Measurements from ENCODE around the gene AKNA.
A peak's percentile ranks its signal among the peaks of the same experiment; 100 is the strongest.

AKNA gene

GRCh38 chr9:114299286-114300152 lies 88.3 kb downstream of the AKNA start:
- H3K36me3 Mint-ChIP-seq, result no peaks in the 10 kb centered on the region
- no peak for DNase-seq (ENCODE audit: low spot score in 2 of 2)
- ATAC-seq, result no peak
- H3K4me3 Mint-ChIP-seq, result no peak overlapping the region
- peaks cover 5% of the 10 kb centered on the region for H3K9me3 Mint-ChIP-seq
- no peak overlapping the region for H3K27ac Mint-ChIP-seq
- H3K4me1 Mint-ChIP-seq, result no peaks in the 10 kb centered on the region

- no peak overlapping the region for H3K4me3 Mint-ChIP-seq
- no peak overlapping the region for H3K27ac Mint-ChIP-seq
- DNase-seq (ENCODE audit: low spot score in 2 of 2) (no peak), ATAC-seq (no peak)
- H3K36me3 Mint-ChIP-seq, result no peaks in the 10 kb centered on the region
- H3K4me1 Mint-ChIP-seq, result peaks cover under 1% of the 10 kb centered on the region
- H3K9me3 Mint-ChIP-seq, result peaks cover 5% of the 10 kb centered on the region
Measured at GRCh38 chr9:114296338-114296737, 91.4 kb downstream of the AKNA start.

GRCh38 chr9:114294664-114295063 lies 93.1 kb downstream of the AKNA start:
- Mint-ChIP-seq H3K9me3 (peaks cover 5% of the 10 kb centered on the region), H3K4me3 (no peak overlapping the region), H3K4me1 (peaks cover 8% of the 10 kb centered on the region), H3K36me3 (no peaks in the 10 kb centered on the region), H3K27ac (no peak overlapping the region)
- ATAC-seq (no peak), DNase-seq (ENCODE audit: low spot score in 2 of 2) (no peak)

GRCh38 chr9:114291886-114292590 lies 95.7 kb downstream of the AKNA start:
- no peak overlapping the region for H3K27ac Mint-ChIP-seq
- H3K4me1 Mint-ChIP-seq, result peaks cover 8% of the 10 kb centered on the region
- ATAC-seq, result no peak
- H3K4me3 Mint-ChIP-seq, result no peak overlapping the region
- no peak for DNase-seq (ENCODE audit: low spot score in 2 of 2)
- peaks cover 5% of the 10 kb centered on the region for H3K9me3 Mint-ChIP-seq
- no peaks in the 10 kb centered on the region for H3K36me3 Mint-ChIP-seq

GRCh38 chr9:114291064-114291474 lies 96.7 kb downstream of the AKNA start:
- no peaks in the 10 kb centered on the region for H3K36me3 Mint-ChIP-seq
- H3K9me3 Mint-ChIP-seq, result peaks cover 5% of the 10 kb centered on the region
- DNase-seq (ENCODE audit: low spot score in 2 of 2) (peak; percentile 67 to 87), ATAC-seq (peak; percentile 27)
- H3K27ac Mint-ChIP-seq, result peak overlapping the region; percentile 46
- H3K4me3 Mint-ChIP-seq, result no peak overlapping the region
- H3K4me1 Mint-ChIP-seq, result peaks cover 8% of the 10 kb centered on the region

- H3K9me3 Mint-ChIP-seq, result peaks cover 5% of the 10 kb centered on the region
- ATAC-seq (peak; percentile 22), DNase-seq (ENCODE audit: low spot score in 2 of 2) (no peak)
- H3K4me1 Mint-ChIP-seq, result peaks cover 8% of the 10 kb centered on the region
- H3K4me3 Mint-ChIP-seq, result no peak overlapping the region
- H3K36me3 Mint-ChIP-seq, result no peaks in the 10 kb centered on the region
- H3K27ac Mint-ChIP-seq, result peak overlapping the region; percentile 46
Measured at GRCh38 chr9:114290561-114290986, 97.2 kb downstream of the AKNA start.

GRCh38 chr9:114289571-114290481 lies 98.0 kb downstream of the AKNA start:
- Mint-ChIP-seq H3K4me3 (no peak overlapping the region), H3K9me3 (no peaks in the 10 kb centered on the region), H3K36me3 (no peaks in the 10 kb centered on the region), H3K4me1 (peaks cover 8% of the 10 kb centered on the region), H3K27ac (no peak overlapping the region)
- no peak for ATAC-seq
- DNase-seq (ENCODE audit: low spot score in 2 of 2), result no peak

- no peak overlapping the region for H3K27ac Mint-ChIP-seq
- ATAC-seq (no peak), DNase-seq (ENCODE audit: low spot score in 2 of 2) (no peak)
- H3K4me3 Mint-ChIP-seq, result no peak overlapping the region
- H3K4me1 Mint-ChIP-seq, result peaks cover 8% of the 10 kb centered on the region
- no peaks in the 10 kb centered on the region for H3K9me3 Mint-ChIP-seq
- H3K36me3 Mint-ChIP-seq, result no peaks in the 10 kb centered on the region
Measured at GRCh38 chr9:114289106-114289505, 98.7 kb downstream of the AKNA start.

GRCh38 chr9:114288193-114289091 lies 99.3 kb downstream of the AKNA start:
- Mint-ChIP-seq H3K4me1 (peaks cover 8% of the 10 kb centered on the region), H3K27ac (no peak overlapping the region), H3K9me3 (no peaks in the 10 kb centered on the region), H3K36me3 (no peaks in the 10 kb centered on the region), H3K4me3 (no peak overlapping the region)
- no peak for ATAC-seq
- no peak for DNase-seq (ENCODE audit: low spot score in 2 of 2)

GRCh38 chr9:114287763-114288192 lies 100.0 kb downstream of the AKNA start:
- H3K9me3 Mint-ChIP-seq, result no peaks in the 10 kb centered on the region
- peaks cover 13% of the 10 kb centered on the region for H3K4me1 Mint-ChIP-seq
- no peaks in the 10 kb centered on the region for H3K36me3 Mint-ChIP-seq
- ATAC-seq (no peak), DNase-seq (ENCODE audit: low spot score in 2 of 2) (no peak)
- no peak overlapping the region for H3K4me3 Mint-ChIP-seq
- H3K27ac Mint-ChIP-seq, result no peak overlapping the region

- no peak overlapping the region for H3K27ac Mint-ChIP-seq
- peaks cover 18% of the 10 kb centered on the region for H3K4me1 Mint-ChIP-seq
- H3K36me3 Mint-ChIP-seq, result no peaks in the 10 kb centered on the region
- no peaks in the 10 kb centered on the region for H3K9me3 Mint-ChIP-seq
- no peak overlapping the region for H3K4me3 Mint-ChIP-seq
- ATAC-seq (no peak), DNase-seq (ENCODE audit: low spot score in 2 of 2) (no peak)
Measured at GRCh38 chr9:114287001-114287762, 100.6 kb downstream of the AKNA start.

GRCh38 chr9:114286146-114286679 lies 101.6 kb downstream of the AKNA start:
- DNase-seq (ENCODE audit: low spot score in 2 of 2) (no peak), ATAC-seq (no peak)
- Mint-ChIP-seq H3K36me3 (no peaks in the 10 kb centered on the region), H3K27ac (no peak overlapping the region), H3K4me1 (peaks cover 16% of the 10 kb centered on the region), H3K4me3 (no peak overlapping the region), H3K9me3 (no peaks in the 10 kb centered on the region)

- Mint-ChIP-seq H3K9me3 (no peaks in the 10 kb centered on the region), H3K27ac (no peak overlapping the region), H3K4me1 (peaks cover 10% of the 10 kb centered on the region), H3K4me3 (no peak overlapping the region), H3K36me3 (no peaks in the 10 kb centered on the region)
- ATAC-seq, result no peak
- no peak for DNase-seq (ENCODE audit: low spot score in 2 of 2)
Measured at GRCh38 chr9:114285166-114285867, 102.5 kb downstream of the AKNA start.

Measured in stimulated activated effector memory CD8-positive, alpha-beta T cell treated with anti-CD3 and anti-CD28 coated beads, Interleukin-12 subunit alpha, Interleukin-12 subunit beta, amount 100 ng/mL, for 72 hours (primary cell).